Caki2 (cell line): Measurements from ENCODE around the gene CD34. TPM values are rescaled to one million over a fixed set of nuclear protein-coding genes. Genes with fewer than 3 reads are reported as not detected.

ENCODE experiments used
- DNase-seq: peaks from one replicate; pipeline ENCODE4 v3.0.0-alpha.2; 2015; ENCODE audit warnings: low read depth
- in situ Hi-C: cut with HindIII; loops from 2 replicates; pipeline ENCODE4 v1.10.0; 2016; ENCODE audit warnings: low sequenced_read_pairs, low pct_unique_long_range_greater_than_20kb, mixed read lengths
- total RNA-seq: library from RNA; depleted of rRNA; stranded (reverse); fragments of >200 nt; shearing (Covaris generic); gene quantifications from 2 replicates; pipeline ENCODE4 v1.2.3, GENCODE V29; 2014; ENCODE audit warnings: low replicate concordance

Gene CD34
- total RNA-seq, 1 experiment from 2014 or later, result not detected

- no peak for DNase-seq
- in situ Hi-C loops, result no loop called here
Measured at GRCh38 chr1:207867136-207868109, 43.5 kb downstream of the CD34 start.

- DNase-seq, result peak; percentile 8
- in situ Hi-C loops, result no loop called here
Measured at GRCh38 chr1:207866471-207867135, 44.3 kb downstream of the CD34 start.

- DNase-seq, result no peak
- in situ Hi-C loops, result no loop called here
Measured at GRCh38 chr1:207863893-207864535, 46.9 kb downstream of the CD34 start.

- in situ Hi-C loops, result no loop called here
- DNase-seq, result no peak
Measured at GRCh38 chr1:207862241-207862787, 48.6 kb downstream of the CD34 start.

GRCh38 chr1:207861442-207862177 lies 49.3 kb downstream of the CD34 start:
- in situ Hi-C loops, result no loop called here
- no peak for DNase-seq

- DNase-seq, result no peak
- in situ Hi-C loops, result no loop called here
Measured at GRCh38 chr1:207860531-207860930, 50.4 kb downstream of the CD34 start.

GRCh38 chr1:207858806-207859205 lies 52.1 kb downstream of the CD34 start:
- no peak for DNase-seq
- in situ Hi-C loops, result no loop called here

- DNase-seq, result no peak
- in situ Hi-C loops, result no loop called here
Measured at GRCh38 chr1:207858281-207858680, 52.6 kb downstream of the CD34 start.

- DNase-seq, result no peak
- in situ Hi-C loops, result no loop called here
Measured at GRCh38 chr1:207857447-207857846, 53.5 kb downstream of the CD34 start.

- in situ Hi-C loops, result no loop called here
Measured at GRCh38 chr1:207856276-207857023, 54.5 kb downstream of the CD34 start.

GRCh38 chr1:207854001-207854400 lies 56.9 kb downstream of the CD34 start:
- in situ Hi-C loops, result no loop called here
- no peak for DNase-seq

More at GRCh38 chr1:207856276-207857023, 54.5 kb downstream of the CD34 start:
- no peak for DNase-seq

GRCh38 chr1:207853372-207853757 lies 57.6 kb downstream of the CD34 start:
- no peak for DNase-seq
- in situ Hi-C loops, result no loop called here

- no peak for DNase-seq
- in situ Hi-C loops, result no loop called here
Measured at GRCh38 chr1:207852576-207853371, 58.2 kb downstream of the CD34 start.

- in situ Hi-C loops, result no loop called here
- no peak for DNase-seq
Measured at GRCh38 chr1:207851696-207852095, 59.2 kb downstream of the CD34 start.

GRCh38 chr1:207850621-207851407 lies 60.1 kb downstream of the CD34 start:
- in situ Hi-C loops, result no loop called here
- no peak for DNase-seq

- in situ Hi-C loops, result no loop called here
- DNase-seq, result no peak
Measured at GRCh38 chr1:207849646-207850045, 61.3 kb downstream of the CD34 start.
